CD4-positive, alpha-beta T cell treated with Interleukin-15 for 1 hour (primary cell): Measurements from ENCODE around the gene MICA.

Source experiments
- DNase-seq: peaks from one replicate; pipeline ENCODE4 v3.0.0-alpha.2; 2020

MICA gene

DNA sequence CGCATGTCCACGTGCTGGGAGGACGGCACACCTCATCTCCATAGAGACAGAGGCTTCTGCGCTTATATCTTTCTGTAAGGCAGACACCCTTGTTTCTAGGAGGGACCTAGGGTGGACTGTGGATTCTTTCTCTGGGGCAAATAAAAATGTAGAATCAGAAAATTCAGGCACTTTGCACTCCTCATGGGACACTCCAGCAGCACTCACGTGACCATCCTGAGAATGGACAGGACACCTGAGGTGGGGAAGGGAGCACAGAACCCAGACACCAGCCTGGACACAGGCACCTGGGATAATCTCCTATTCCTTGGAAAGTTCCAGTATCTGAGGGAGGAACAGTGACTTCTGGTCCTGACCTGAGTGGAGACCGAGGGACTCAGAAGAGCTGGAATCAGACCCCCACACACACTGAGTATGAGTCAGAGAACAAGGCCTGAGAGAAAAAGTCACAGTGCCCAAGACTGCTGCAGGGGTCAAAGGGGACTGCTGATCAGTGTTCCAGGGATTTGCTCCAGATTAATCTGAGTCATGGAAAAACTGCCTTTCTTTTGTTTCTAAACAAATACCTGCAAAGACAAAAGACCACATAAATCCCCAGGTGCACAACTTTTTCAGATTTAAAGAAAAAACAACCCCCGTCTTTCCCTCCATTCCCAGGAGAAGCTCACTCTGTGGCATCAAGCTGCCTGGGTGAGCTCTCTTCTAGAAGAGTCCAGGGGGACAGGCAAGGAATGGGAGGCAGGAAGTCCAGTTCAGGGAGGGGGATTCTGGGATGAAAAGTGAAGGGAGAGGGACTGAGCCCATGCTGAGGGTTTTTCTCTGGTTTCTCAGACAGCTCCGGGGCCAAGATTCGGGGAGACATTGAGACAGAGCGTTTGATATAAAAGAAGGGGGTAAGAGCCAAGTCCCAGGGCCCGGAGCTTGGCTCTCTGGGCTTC lies 58.9 kb downstream of the MICA start:
- DNase-seq = no peak

DNA sequence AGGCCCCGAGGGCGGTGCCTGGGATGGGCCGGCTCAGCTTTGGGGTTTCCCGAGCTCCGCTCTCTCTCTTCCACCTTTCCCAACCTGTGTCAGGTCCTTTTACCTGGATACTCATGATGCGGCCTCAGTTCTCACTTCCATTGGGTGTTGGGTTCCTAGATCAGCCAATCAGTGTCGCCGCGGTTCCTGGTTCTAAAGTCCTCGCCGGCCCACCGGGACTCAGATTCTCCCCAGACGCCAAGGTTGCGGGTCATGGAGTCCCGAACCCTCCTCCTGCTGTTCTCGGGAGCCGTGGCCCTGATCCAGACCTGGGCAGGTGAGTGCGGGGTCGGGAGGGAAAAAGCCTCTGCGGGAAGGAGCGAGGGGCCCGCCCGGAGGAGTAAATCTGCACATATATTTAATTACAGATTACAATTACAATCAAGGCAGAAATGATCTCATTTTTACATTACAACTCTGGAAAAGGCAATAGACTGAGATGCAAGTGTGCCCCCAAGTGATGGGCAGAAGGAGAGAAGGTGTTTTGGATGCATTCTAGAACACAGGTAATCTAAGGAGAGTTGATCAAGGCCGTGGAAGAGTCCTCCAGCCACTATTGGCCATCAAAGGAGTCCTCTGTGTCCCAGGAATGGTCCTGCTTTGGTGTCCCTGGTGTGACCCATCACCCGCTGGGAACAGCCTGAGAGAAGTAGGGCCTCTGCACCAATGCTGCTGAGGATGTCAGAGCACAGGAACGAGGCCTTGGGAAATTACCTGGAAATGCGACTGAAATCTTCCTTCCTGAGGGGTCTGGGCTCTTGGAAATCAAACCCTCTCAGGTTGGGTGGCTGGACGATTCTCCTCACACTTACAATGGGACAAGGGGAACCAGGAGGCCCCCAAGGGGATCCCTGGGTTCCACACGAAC lies 59.8 kb downstream of the MICA start:
- DNase-seq = peak; percentile 95

GRCh38 chr6:31464252-31465184 lies 61.1 kb downstream of the MICA start:
- no peak for DNase-seq
